ENCODE results near the gene CREB3L1. TPM values are rescaled to one million over a fixed set of nuclear protein-coding genes. Genes with fewer than 3 reads are reported as not detected.

CREB3L1 gene
- total and polyA plus RNA-seq, 4 donors = 6.9 to 18.4 (median 9.5) TPM

GRCh38 chr11:46321757-46322156 is 44.3 kb downstream of the CREB3L1 start:
- WGBS, 2 donors = 89 to 93% methylated on average over 2 of the region's 2 CpGs
- no peaks in the 10 kb centered on the region for H3K27me3 ChIP-seq (ENCODE audit: control insufficient read depth in 1 of 2, insufficient read depth in 2 of 2, low read length in 1 of 2)
- no peak overlapping the region for H3K4me3 ChIP-seq (ENCODE audit: low read length in 2 of 2)
- no peak overlapping the region for H3K27ac ChIP-seq (ENCODE audit: low read depth in 1 of 2, low read length in 2 of 2)
- H3K9me3 ChIP-seq (ENCODE audit: control insufficient read depth, low read length) = no peaks in the 10 kb centered on the region
- intact Hi-C loops (cut with DNase I) = no loop called here
- no peak for ATAC-seq (ENCODE audit: low FRiP score)
- DNase-seq = no peak
- H3K36me3 ChIP-seq (ENCODE audit: control insufficient read depth in 1 of 2, insufficient read depth in 2 of 2, low read length in 1 of 2) = no peaks in the 10 kb centered on the region
- H3K4me1 ChIP-seq (ENCODE audit: control insufficient read depth in 1 of 2, insufficient read depth in 2 of 2, low read length in 2 of 2) = no peaks in the 10 kb centered on the region

- Histone ChIP-seq H3K27ac (ENCODE audit: low read depth in 1 of 2, low read length in 2 of 2) (no peak overlapping the region), H3K27me3 (ENCODE audit: control insufficient read depth in 1 of 2, insufficient read depth in 2 of 2, low read length in 1 of 2) (no peaks in the 10 kb centered on the region), H3K4me1 (ENCODE audit: control insufficient read depth in 1 of 2, insufficient read depth in 2 of 2, low read length in 2 of 2) (no peaks in the 10 kb centered on the region), H3K9me3 (ENCODE audit: control insufficient read depth, low read length) (no peaks in the 10 kb centered on the region), H3K4me3 (ENCODE audit: low read length in 2 of 2) (no peak overlapping the region), H3K36me3 (ENCODE audit: control insufficient read depth in 1 of 2, insufficient read depth in 2 of 2, low read length in 1 of 2) (no peaks in the 10 kb centered on the region)
- WGBS, 2 donors = 84 to 85% methylated on average over 6 of the region's 6 CpGs
- ATAC-seq (ENCODE audit: low FRiP score) (no peak), DNase-seq (no peak)
- intact Hi-C loops (cut with DNase I) = no loop called here
These were observed 45.3 kb downstream of the CREB3L1 start for GRCh38 chr11:46322759-46323158.

GRCh38 chr11:46326813-46327416 is 49.5 kb downstream of the CREB3L1 start:
- Histone ChIP-seq H3K36me3 (ENCODE audit: control insufficient read depth in 1 of 2, insufficient read depth in 2 of 2, low read length in 1 of 2) (no peaks in the 10 kb centered on the region), H3K4me1 (ENCODE audit: control insufficient read depth in 1 of 2, insufficient read depth in 2 of 2, low read length in 2 of 2) (no peaks in the 10 kb centered on the region), H3K9me3 (ENCODE audit: control insufficient read depth, low read length) (no peaks in the 10 kb centered on the region), H3K27me3 (ENCODE audit: control insufficient read depth in 1 of 2, insufficient read depth in 2 of 2, low read length in 1 of 2) (no peaks in the 10 kb centered on the region), H3K27ac (ENCODE audit: low read depth in 1 of 2, low read length in 2 of 2) (no peak overlapping the region), H3K4me3 (ENCODE audit: low read length in 2 of 2) (no peak overlapping the region)
- WGBS, 2 donors = 86 to 89% methylated on average over 10 of the region's 10 CpGs
- intact Hi-C loops (cut with DNase I) = no loop called here
- ATAC-seq (ENCODE audit: low FRiP score) = no peak
- DNase-seq = no peak

- WGBS, 2 donors = 58% methylated on average over 8 of the region's 8 CpGs
- intact Hi-C loops (cut with DNase I) = no loop called here
- DNase-seq (no peak), ATAC-seq (ENCODE audit: low FRiP score) (no peak)
- Histone ChIP-seq H3K9me3 (ENCODE audit: control insufficient read depth, low read length) (no peaks in the 10 kb centered on the region), H3K4me3 (ENCODE audit: low read length in 2 of 2) (no peak overlapping the region), H3K27me3 (ENCODE audit: control insufficient read depth in 1 of 2, insufficient read depth in 2 of 2, low read length in 1 of 2) (no peaks in the 10 kb centered on the region), H3K4me1 (ENCODE audit: control insufficient read depth in 1 of 2, insufficient read depth in 2 of 2, low read length in 2 of 2) (no peaks in the 10 kb centered on the region), H3K27ac (ENCODE audit: low read depth in 1 of 2, low read length in 2 of 2) (no peak overlapping the region), H3K36me3 (ENCODE audit: control insufficient read depth in 1 of 2, insufficient read depth in 2 of 2, low read length in 1 of 2) (no peaks in the 10 kb centered on the region)
These were observed 50.4 kb downstream of the CREB3L1 start for GRCh38 chr11:46327829-46328228.

- WGBS, 2 donors = 55 to 61% methylated on average over 5 of the region's 5 CpGs
- Histone ChIP-seq H3K4me3 (ENCODE audit: low read length in 2 of 2) (no peak overlapping the region), H3K4me1 (ENCODE audit: control insufficient read depth in 1 of 2, insufficient read depth in 2 of 2, low read length in 2 of 2) (no peaks in the 10 kb centered on the region), H3K27me3 (ENCODE audit: control insufficient read depth in 1 of 2, insufficient read depth in 2 of 2, low read length in 1 of 2) (no peaks in the 10 kb centered on the region), H3K9me3 (ENCODE audit: control insufficient read depth, low read length) (no peaks in the 10 kb centered on the region), H3K36me3 (ENCODE audit: control insufficient read depth in 1 of 2, insufficient read depth in 2 of 2, low read length in 1 of 2) (no peaks in the 10 kb centered on the region), H3K27ac (ENCODE audit: low read depth in 1 of 2, low read length in 2 of 2) (no peak overlapping the region)
- DNase-seq (no peak), ATAC-seq (ENCODE audit: low FRiP score) (no peak)
- intact Hi-C loops (cut with DNase I) = no loop called here
These were observed 52.7 kb downstream of the CREB3L1 start for GRCh38 chr11:46330154-46330553.

GRCh38 chr11:46330563-46331281 is 53.3 kb downstream of the CREB3L1 start:
- H3K27me3 ChIP-seq (ENCODE audit: control insufficient read depth in 1 of 2, insufficient read depth in 2 of 2, low read length in 1 of 2) = no peaks in the 10 kb centered on the region
- WGBS, 2 donors = 34% methylated on average over 11 of the region's 11 CpGs
- no peak for ATAC-seq (ENCODE audit: low FRiP score)
- no peak overlapping the region for H3K4me3 ChIP-seq (ENCODE audit: low read length in 2 of 2)
- DNase-seq = no peak
- no peak overlapping the region for H3K27ac ChIP-seq (ENCODE audit: low read depth in 1 of 2, low read length in 2 of 2)
- H3K4me1 ChIP-seq (ENCODE audit: control insufficient read depth in 1 of 2, insufficient read depth in 2 of 2, low read length in 2 of 2) = no peaks in the 10 kb centered on the region
- no peaks in the 10 kb centered on the region for H3K36me3 ChIP-seq (ENCODE audit: control insufficient read depth in 1 of 2, insufficient read depth in 2 of 2, low read length in 1 of 2)
- no peaks in the 10 kb centered on the region for H3K9me3 ChIP-seq (ENCODE audit: control insufficient read depth, low read length)
- intact Hi-C loops (cut with DNase I) = no loop called here

GRCh38 chr11:46331282-46331984 is 54.0 kb downstream of the CREB3L1 start:
- ATAC-seq (ENCODE audit: low FRiP score) (no peak), DNase-seq (no peak)
- Histone ChIP-seq H3K27me3 (ENCODE audit: control insufficient read depth in 1 of 2, insufficient read depth in 2 of 2, low read length in 1 of 2) (no peaks in the 10 kb centered on the region), H3K27ac (ENCODE audit: low read depth in 1 of 2, low read length in 2 of 2) (no peak overlapping the region), H3K4me1 (ENCODE audit: control insufficient read depth in 1 of 2, insufficient read depth in 2 of 2, low read length in 2 of 2) (no peaks in the 10 kb centered on the region), H3K9me3 (ENCODE audit: control insufficient read depth, low read length) (no peaks in the 10 kb centered on the region), H3K4me3 (ENCODE audit: low read length in 2 of 2) (no peak overlapping the region), H3K36me3 (ENCODE audit: control insufficient read depth in 1 of 2, insufficient read depth in 2 of 2, low read length in 1 of 2) (no peaks in the 10 kb centered on the region)
- intact Hi-C loops (cut with DNase I) = no loop called here
- 82 to 85% methylated on average over 5 of the region's 5 CpGs for WGBS, 2 donors

- Histone ChIP-seq H3K4me3 (ENCODE audit: low read length in 2 of 2) (no peak overlapping the region), H3K9me3 (ENCODE audit: control insufficient read depth, low read length) (no peaks in the 10 kb centered on the region), H3K27ac (ENCODE audit: low read depth in 1 of 2, low read length in 2 of 2) (no peak overlapping the region), H3K27me3 (ENCODE audit: control insufficient read depth in 1 of 2, insufficient read depth in 2 of 2, low read length in 1 of 2) (no peaks in the 10 kb centered on the region), H3K4me1 (ENCODE audit: control insufficient read depth in 1 of 2, insufficient read depth in 2 of 2, low read length in 2 of 2) (no peaks in the 10 kb centered on the region), H3K36me3 (ENCODE audit: control insufficient read depth in 1 of 2, insufficient read depth in 2 of 2, low read length in 1 of 2) (no peaks in the 10 kb centered on the region)
- 31 to 33% methylated on average over 8 of the region's 8 CpGs for WGBS, 2 donors
- DNase-seq (no peak), ATAC-seq (ENCODE audit: low FRiP score) (no peak)
- intact Hi-C loops (cut with DNase I) = no loop called here
These were observed 54.7 kb downstream of the CREB3L1 start for GRCh38 chr11:46332093-46332567.

All from aorta (tissue), 5 donors.